DND-41 (cell line): ENCODE results near the gene JAK2.

ENCODE experiments used
- ATAC-seq: fragments of 200-7000 bp; cut with Tn5 transposase; 3 replicates; pipeline ENCODE4 v1.9.1; 2021; ENCODE audit warnings: low read depth; ENCODE audit not compliant: insufficient read depth
- DNase-seq: peaks from one replicate; pipeline ENCODE4 v3.0.0-alpha.2; 2020
- H2AFZ ChIP-seq: 2 replicates; pipeline ENCODE4 v1.6.0; 2012; ENCODE audit warnings: low read depth, low read length
- H3K27ac ChIP-seq: 2 replicates; pipeline ENCODE4 v1.5.1; 2012; ENCODE audit warnings: low read length, inconsistent platforms
- H3K27me3 ChIP-seq: fragments of 200-600 bp; sonication (generic); 2 replicates; pipeline ENCODE4 v1.6.0; 2012; ENCODE audit warnings: low read length, mild to moderate bottlenecking, inconsistent platforms; ENCODE audit not compliant: insufficient read depth, poor library complexity
- H3K36me3 ChIP-seq: 2 replicates; pipeline ENCODE4 v1.5.1; 2012; ENCODE audit warnings: low read length, inconsistent platforms; ENCODE audit not compliant: insufficient read depth
- H3K4me1 ChIP-seq: 2 replicates; pipeline ENCODE4 v1.5.1; 2012; ENCODE audit warnings: mild to moderate bottlenecking, low read length; ENCODE audit not compliant: insufficient read depth
- H3K4me2 ChIP-seq: 2 replicates; pipeline ENCODE4 v1.6.0; 2012; ENCODE audit warnings: mild to moderate bottlenecking, moderate library complexity, low read length, inconsistent platforms; ENCODE audit not compliant: insufficient read depth
- H3K4me3 ChIP-seq, 2 experiments: fragments of 200-600 bp in 1 of 2; shearing (Covaris generic) in 1 of 2; 2 replicates each; pipeline ENCODE4 v1.5.1; 2012 to 2016; ENCODE audit warnings: inconsistent platforms in 2 of 2, low read length in 2 of 2, mild to moderate bottlenecking in 2 of 2, low read depth in 1 of 2, moderate library complexity in 1 of 2
- H3K79me2 ChIP-seq: 2 replicates; pipeline ENCODE4 v1.6.0; 2012; ENCODE audit warnings: low read length, inconsistent platforms; ENCODE audit not compliant: insufficient read depth
- H3K9ac ChIP-seq: 2 replicates; pipeline ENCODE4 v1.6.0; 2012; ENCODE audit warnings: low read depth, mild to moderate bottlenecking, inconsistent platforms, low read length, moderate library complexity
- H3K9me3 ChIP-seq: 2 replicates; pipeline ENCODE4 v1.5.1; 2012; ENCODE audit warnings: low read length, moderate library complexity, mild to moderate bottlenecking, inconsistent platforms; ENCODE audit not compliant: insufficient read depth, severe bottlenecking
- H4K20me1 ChIP-seq: 2 replicates; pipeline ENCODE4 v1.6.0; 2012; ENCODE audit warnings: low read length; ENCODE audit not compliant: insufficient read depth
- CTCF ChIP-seq: IDR thresholded peaks from 2 replicates; pipeline ENCODE4 v1.5.1; 2012; ENCODE audit warnings: borderline replicate concordance, low read length, moderate library complexity, mild to moderate bottlenecking; ENCODE audit not compliant: poor library complexity, severe bottlenecking; ENCODE audit errors: extremely low read depth
- EZH2 ChIP-seq: IDR thresholded peaks from 3 replicates; pipeline ENCODE4 v1.6.1; 2012; ENCODE audit warnings: borderline replicate concordance, low read depth, mild to moderate bottlenecking, moderate library complexity, low read length, inconsistent platforms; ENCODE audit not compliant: severe bottlenecking

Gene JAK2

GRCh38 chr9:4997196-4997595 lies 12.1 kb downstream of the JAK2 start:
- Histone ChIP-seq H2AFZ (no peak overlapping the region), H4K20me1 (no peaks in the 10 kb centered on the region), H3K79me2 (peaks cover 9% of the 10 kb centered on the region; the same call in 1 of the 2 replicates), H3K4me1 (peaks cover 3% of the 10 kb centered on the region; the same call in 1 of the 2 replicates), H3K27ac (no peak overlapping the region), H3K4me3 (no peak overlapping the region), H3K4me2 (no peak overlapping the region), H3K27me3 (no peaks in the 10 kb centered on the region), H3K9ac (no peak overlapping the region), H3K9me3 (peaks cover 5% of the 10 kb centered on the region), H3K36me3 (peaks cover 10% of the 10 kb centered on the region)
- TF ChIP-seq CTCF (no peak), EZH2 (no peak)
- DNase-seq (no peak), ATAC-seq (no peak)

- Histone ChIP-seq H3K79me2 (peaks cover 9% of the 10 kb centered on the region; the same call in 1 of the 2 replicates), H3K36me3 (peaks cover 6% of the 10 kb centered on the region), H3K9ac (no peak overlapping the region), H3K4me3 (no peak overlapping the region), H3K27ac (no peak overlapping the region), H3K4me1 (peaks cover 3% of the 10 kb centered on the region; the same call in 1 of the 2 replicates), H3K4me2 (no peak overlapping the region), H3K27me3 (no peaks in the 10 kb centered on the region), H4K20me1 (no peaks in the 10 kb centered on the region), H2AFZ (no peak overlapping the region), H3K9me3 (peaks cover 5% of the 10 kb centered on the region)
- no peak for ATAC-seq
- no peak for DNase-seq
- TF ChIP-seq EZH2 (no peak), CTCF (no peak)
Measured at GRCh38 chr9:4997631-4998030, 12.6 kb downstream of the JAK2 start.

GRCh38 chr9:5002811-5003210 lies 17.7 kb downstream of the JAK2 start:
- no peak overlapping the region for H3K4me3 ChIP-seq
- ATAC-seq: no peak
- no peaks in the 10 kb centered on the region for H3K27me3 ChIP-seq
- TF ChIP-seq CTCF (no peak), EZH2 (no peak)
- H3K36me3 ChIP-seq: no peaks in the 10 kb centered on the region; the same call in 1 of the 2 replicates
- H3K9me3 ChIP-seq: peaks cover 3% of the 10 kb centered on the region
- no peak overlapping the region for H3K9ac ChIP-seq
- no peak overlapping the region for H3K4me2 ChIP-seq
- no peaks in the 10 kb centered on the region for H3K79me2 ChIP-seq
- peaks cover 3% of the 10 kb centered on the region; the same call in 1 of the 2 replicates for H3K4me1 ChIP-seq
- H3K27ac ChIP-seq: no peak overlapping the region
- H4K20me1 ChIP-seq: no peaks in the 10 kb centered on the region
- no peak overlapping the region for H2AFZ ChIP-seq
- DNase-seq: no peak

GRCh38 chr9:5004481-5004880 lies 19.4 kb downstream of the JAK2 start:
- H2AFZ ChIP-seq: no peak overlapping the region
- H4K20me1 ChIP-seq: no peaks in the 10 kb centered on the region
- no peaks in the 10 kb centered on the region for H3K27me3 ChIP-seq
- ATAC-seq: no peak
- H3K4me2 ChIP-seq: no peak overlapping the region
- H3K36me3 ChIP-seq: no peaks in the 10 kb centered on the region; the same call in 1 of the 2 replicates
- no peak overlapping the region for H3K9ac ChIP-seq
- H3K79me2 ChIP-seq: no peaks in the 10 kb centered on the region
- H3K27ac ChIP-seq: no peak overlapping the region
- TF ChIP-seq EZH2 (no peak), CTCF (no peak)
- peaks cover 3% of the 10 kb centered on the region for H3K9me3 ChIP-seq
- no peak for DNase-seq
- H3K4me3 ChIP-seq: no peak overlapping the region
- H3K4me1 ChIP-seq: no peaks in the 10 kb centered on the region
